Activated CD4-positive, alpha-beta T cell treated with anti-CD3 and anti-CD28 coated beads, Interleukin-2, amount 50 U/mL, for 16 hours (primary cell): Measurements from ENCODE around the gene PTH.

Experiments
- DNase-seq: peaks from one replicate; pipeline ENCODE4 v3.0.0-alpha.2; 2020

Gene PTH

GRCh38 chr11:13446444-13446843, 49.4 kb downstream of the PTH start:
- no peak for DNase-seq

GRCh38 chr11:13445588-13445987, 50.2 kb downstream of the PTH start:
- DNase-seq = no peak
